Body of pancreas (tissue), 4 donors: ENCODE data around the gene ANO2.

Experiments used
- CTCF ChIP-seq, 7 experiments: fragments of 450-650 bp in 4 of 7; fragments of 200-600 bp in 3 of 7; sonication (generic) in 3 of 7; IDR thresholded peaks; one replicate each; pipeline ENCODE4 v1.5.1; 2016 to 2019; ENCODE audit warnings: antibody characterized with exemption in 7 of 7
- POLR2A ChIP-seq, 3 donors: fragments of 450-650 bp; IDR thresholded peaks; one replicate each; pipeline ENCODE4 v1.6.1; 2016; ENCODE audit warnings: antibody characterized with exemption in 3 of 3, mild to moderate bottlenecking in 2 of 3

GRCh38 chr12:5969156-5969973 lies 24.3 kb upstream of the ANO2 start:
- TF ChIP-seq CTCF (IDR thresholded peaks at IDR 0.05) (no peak), POLR2A (IDR thresholded peaks at IDR 0.05) (no peak)
